GM19035 (cell line): ENCODE results near the gene TTC7B.

ENCODE experiments used
- ATAC-seq: cut with Tn5 transposase; IDR thresholded peaks from one replicate; pipeline ENCODE4 v1.9.1; 2021; ENCODE audit not compliant: unreplicated experiment

TTC7B gene

GRCh38 chr14:90651976-90652560 lies 164.2 kb downstream of the TTC7B start:
- ATAC-seq: no peak

GRCh38 chr14:90651271-90651804 lies 164.9 kb downstream of the TTC7B start:
- ATAC-seq: no peak

- no peak for ATAC-seq
These were observed 166.6 kb downstream of the TTC7B start for GRCh38 chr14:90649557-90650135.

GRCh38 chr14:90649083-90649482 lies 167.1 kb downstream of the TTC7B start:
- ATAC-seq: no peak

GRCh38 chr14:90648421-90648820 lies 167.8 kb downstream of the TTC7B start:
- no peak for ATAC-seq

GRCh38 chr14:90647473-90648005 lies 168.7 kb downstream of the TTC7B start:
- ATAC-seq: no peak

- ATAC-seq: no peak
These were observed 170.3 kb downstream of the TTC7B start for GRCh38 chr14:90645842-90646443.

GRCh38 chr14:90644882-90645281 lies 171.3 kb downstream of the TTC7B start:
- ATAC-seq: no peak

- no peak for ATAC-seq
These were observed 172.1 kb downstream of the TTC7B start for GRCh38 chr14:90643982-90644670.

GRCh38 chr14:90642244-90642717 lies 173.9 kb downstream of the TTC7B start:
- ATAC-seq: no peak

- no peak for ATAC-seq
These were observed 174.5 kb downstream of the TTC7B start for GRCh38 chr14:90641615-90642243.

- no peak for ATAC-seq
These were observed 175.1 kb downstream of the TTC7B start for GRCh38 chr14:90641168-90641567.

GRCh38 chr14:90639641-90640040 lies 176.6 kb downstream of the TTC7B start:
- ATAC-seq: no peak

- ATAC-seq: no peak
These were observed 183.4 kb downstream of the TTC7B start for GRCh38 chr14:90632871-90633270.

GRCh38 chr14:90632451-90632850 lies 183.8 kb downstream of the TTC7B start:
- no peak for ATAC-seq

GRCh38 chr14:90630171-90630806 lies 185.9 kb downstream of the TTC7B start:
- ATAC-seq: no peak

GRCh38 chr14:90629471-90629870 lies 186.8 kb downstream of the TTC7B start:
- ATAC-seq: no peak

- ATAC-seq: no peak
These were observed 187.4 kb downstream of the TTC7B start for GRCh38 chr14:90628825-90629224.

- ATAC-seq: no peak
These were observed 188.8 kb downstream of the TTC7B start for GRCh38 chr14:90627478-90627877.

- no peak for ATAC-seq
These were observed 189.7 kb downstream of the TTC7B start for GRCh38 chr14:90626550-90626949.
